IMR-90 (cell line): ENCODE data around the gene DMD. TPM values are rescaled to one million over a fixed set of nuclear protein-coding genes. Genes with fewer than 3 reads are reported as not detected.

ENCODE experiments used
- ATAC-seq: fragments of 200-7000 bp; cut with Tn5 transposase; 2 replicates; pipeline ENCODE4 v1.9.1; 2020; ENCODE audit warnings: low read depth, mild to moderate bottlenecking, moderate library complexity
- BruUV-seq: library from RNA; stranded (reverse); fragments of 400-500 nt; replicated peaks from 2 replicates; lab custom pipeline; 2021; lab: Mats Ljungman, UMichigan
- CTCF ChIA-PET: fragments of 300-600 bp; formaldehyde crosslinking; extraction: SDS; loops from one replicate; lab custom pipeline; 2021; ENCODE audit warnings: antibody characterized with exemption; lab: Yijun Ruan, JAX
- POLR2A ChIA-PET: fragments of 300-600 bp; sonication (Branson Sonifier 250); formaldehyde crosslinking; loops from one replicate; lab custom pipeline; 2022; ENCODE audit warnings: antibody characterized with exemption; ENCODE audit not compliant: unreplicated experiment; lab: Charles Lee
- DNase-seq: peaks from one replicate; pipeline ENCODE4 v3.0.0; 2013
- H2AFZ ChIP-seq: replicated peaks from 2 replicates; pipeline ENCODE3; 2013; ENCODE audit warnings: low read length, mild to moderate bottlenecking; ENCODE audit not compliant: poor library complexity
- H2AK5ac ChIP-seq: 2 replicates; pipeline ENCODE4 v1.6.1; 2013; ENCODE audit warnings: low read depth, low read length, inconsistent platforms
- H2AK9ac ChIP-seq: replicated peaks from 2 replicates; pipeline ENCODE3; 2013; ENCODE audit warnings: mild to moderate bottlenecking, low read depth, low read length, moderate library complexity; ENCODE audit not compliant: poor library complexity
- H2BK120ac ChIP-seq: 2 replicates; pipeline ENCODE4 v1.6.1; 2013; ENCODE audit warnings: low read depth, low read length, inconsistent platforms
- H2BK15ac ChIP-seq: 3 replicates; pipeline ENCODE4 v1.6.1; 2013; ENCODE audit warnings: low read depth, low read length, inconsistent platforms
- H2BK20ac ChIP-seq: 2 replicates; pipeline ENCODE4 v1.6.1; 2013; ENCODE audit warnings: low read depth, mild to moderate bottlenecking, inconsistent platforms, low read length, moderate library complexity
- H2BK5ac ChIP-seq: 2 replicates; pipeline ENCODE4 v1.6.1; 2013; ENCODE audit warnings: mild to moderate bottlenecking, low read depth, low read length, inconsistent platforms; ENCODE audit not compliant: poor library complexity, severe bottlenecking
- H3K14ac ChIP-seq: replicated peaks from 2 replicates; pipeline ENCODE4 v1.6.1; 2013; ENCODE audit warnings: low read depth, low read length, inconsistent platforms
- H3K18ac ChIP-seq: 2 replicates; pipeline ENCODE4 v1.6.1; 2013; ENCODE audit warnings: low read depth, low read length, control low read depth
- H3K23ac ChIP-seq: 2 replicates; pipeline ENCODE4 v1.6.1; 2013; ENCODE audit warnings: low read depth, low read length, inconsistent platforms
- H3K27ac ChIP-seq: 2 replicates; pipeline ENCODE4 v1.5.1; 2013; ENCODE audit warnings: mild to moderate bottlenecking, control low read depth, low read length; ENCODE audit not compliant: insufficient read depth
- H3K27me3 ChIP-seq: 2 replicates; pipeline ENCODE4 v1.6.1; 2013; ENCODE audit warnings: low read length; ENCODE audit not compliant: control insufficient read depth, insufficient read depth
- H3K36me3 ChIP-seq: 2 replicates; pipeline ENCODE4 v1.6.1; 2013; ENCODE audit warnings: low read length, mixed read lengths; ENCODE audit not compliant: control insufficient read depth, insufficient read depth
- H3K4ac ChIP-seq: 2 replicates; pipeline ENCODE4 v1.6.1; 2013; ENCODE audit warnings: low read depth, low read length, inconsistent platforms
- H3K4me1 ChIP-seq: 2 replicates; pipeline ENCODE4 v1.6.1; 2013; ENCODE audit warnings: low read length, mixed read lengths; ENCODE audit not compliant: control insufficient read depth, insufficient read depth
- H3K4me2 ChIP-seq: 2 replicates; pipeline ENCODE4 v1.6.1; 2013; ENCODE audit warnings: low read depth, mild to moderate bottlenecking, control low read depth, low read length, moderate library complexity
- H3K4me3 ChIP-seq: 2 replicates; pipeline ENCODE4 v1.5.1; 2013; ENCODE audit warnings: low read depth, mild to moderate bottlenecking, control low read depth, low read length, moderate library complexity; ENCODE audit not compliant: insufficient read depth
- H3K56ac ChIP-seq: 2 replicates; pipeline ENCODE4 v1.6.1; 2013; ENCODE audit warnings: low read length, inconsistent platforms; ENCODE audit not compliant: insufficient read depth; ENCODE audit errors: extremely low read depth
- H3K79me1 ChIP-seq, 2 experiments: 2 replicates each; pipeline ENCODE4 v1.6.1; 2013; ENCODE audit warnings: low read length in 2 of 2, inconsistent platforms in 1 of 2, low read depth in 1 of 2
- H3K9ac ChIP-seq: 2 replicates; pipeline ENCODE4 v1.6.1; 2013; ENCODE audit warnings: low read depth, low read length, control low read depth
- H3K9me1 ChIP-seq: 2 replicates; pipeline ENCODE4 v1.6.1; 2013; ENCODE audit warnings: low read length, inconsistent platforms; ENCODE audit not compliant: insufficient read depth
- H3K9me3 ChIP-seq: 2 replicates; pipeline ENCODE4 v1.6.1; 2013; ENCODE audit warnings: low read length; ENCODE audit not compliant: control insufficient read depth, insufficient read depth
- H4K20me1 ChIP-seq: 2 replicates; pipeline ENCODE4 v1.6.1; 2013; ENCODE audit warnings: low read length, inconsistent platforms; ENCODE audit not compliant: insufficient read depth
- H4K5ac ChIP-seq: 2 replicates; pipeline ENCODE4 v1.6.1; 2013; ENCODE audit warnings: mild to moderate bottlenecking, low read depth, low read length, control low read depth
- H4K8ac ChIP-seq, 2 experiments: 2 replicates each; pipeline ENCODE4 v1.6.1; 2013; ENCODE audit warnings: low read depth in 2 of 2, low read length in 2 of 2, control low read depth in 1 of 2, inconsistent platforms in 1 of 2
- H4K91ac ChIP-seq: 2 replicates; pipeline ENCODE4 v1.6.1; 2013; ENCODE audit warnings: low read depth, low read length, inconsistent platforms; ENCODE audit not compliant: insufficient read depth
- NFE2L2 ChIP-seq: fragments of 150-350 bp; IDR thresholded peaks from 2 replicates; pipeline ENCODE4 v1.6.1; 2016; ENCODE audit warnings: low read depth, mild to moderate bottlenecking, low read length
- RAD21 ChIP-seq: IDR thresholded peaks from 2 replicates; pipeline ENCODE4 v1.6.1; 2012; ENCODE audit warnings: low read length, improper control_type of control experiment
- RFX5 ChIP-seq: IDR thresholded peaks from 2 replicates; pipeline ENCODE4 v1.8.0; 2012; ENCODE audit warnings: low read depth, mild to moderate bottlenecking, low read length, moderate library complexity
- WGBS, 2 experiments: methylation state at CpG; one replicate each; pipeline versions ENCODE4 v1.1.5 to v1.1.7; 2013; ENCODE audit warnings: missing lambda C conversion rate in 2 of 2; ENCODE audit not compliant: insufficient read length in 1 of 2; ENCODE audit errors: extremely low coverage in 2 of 2; 5-methylcytosine and 5-hydroxymethylcytosine counted together
- dilution Hi-C: fragments of 300-500 bp; cut with HindIII; formaldehyde crosslinking; loops from one replicate; pipeline ENCODE4 v1.14.3; 2018; ENCODE audit warnings: low sequenced_read_pairs; ENCODE audit not compliant: unreplicated experiment
- in situ Hi-C: fragments of 300-500 bp; cut with MboI; formaldehyde crosslinking; loops from 3 replicates; pipeline ENCODE4 v1.14.3; 2019; ENCODE audit warnings: low sequenced_read_pairs, inconsistent platforms, mixed read lengths
- intact Hi-C: fragments of 100-400 bp; cut with micrococcal nuclease; formaldehyde crosslinking; loops from 2 replicates; pipeline ENCODE4 v1.10.0; 2022
- polyA plus RNA-seq, 3 experiments: library from polyadenylated mRNA; depleted of rRNA; stranded (reverse); fragments of >200 nt; gene quantifications; 2 replicates each; pipeline ENCODE4 v1.2.3, GENCODE V29; 2012; ENCODE audit warnings: low replicate concordance in 1 of 3
- total RNA-seq: library from RNA; depleted of rRNA; stranded (reverse); fragments of >200 nt; gene quantifications from 2 replicates; pipeline ENCODE4 v1.2.3, GENCODE V29; 2012

Gene DMD
- total and polyA plus RNA-seq, 2 of the 4 experiments (the other 2 are of a cell fraction), result 6.6 to 11.8 TPM

DNA sequence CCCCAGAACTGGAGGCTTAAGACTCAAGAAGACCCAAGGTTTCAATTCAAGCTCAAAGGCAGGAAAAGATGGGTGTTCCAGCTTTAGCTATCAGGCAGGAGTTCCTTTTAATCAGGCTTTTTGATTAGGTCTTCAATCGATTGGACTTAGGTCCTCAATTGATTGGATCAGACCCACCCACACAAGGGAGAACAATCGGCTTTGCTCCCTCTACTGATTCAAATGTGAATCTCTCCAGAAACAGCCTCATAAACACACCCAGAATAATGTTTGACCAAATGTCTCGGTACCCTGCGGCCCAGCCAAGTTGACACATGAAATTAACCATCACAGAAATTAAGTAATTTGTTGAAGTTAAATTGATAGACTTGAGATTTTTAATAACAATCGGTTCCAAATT, 1222.4 kb downstream of the DMD start:
- H3K9me1 ChIP-seq, result no peaks in the 10 kb centered on the region
- no peak overlapping the region for H3K4me3 ChIP-seq
- in situ Hi-C loops, result no loop called here
- H2AFZ ChIP-seq, result no peak overlapping the region
- no peak overlapping the region for H3K9ac ChIP-seq
- no peaks in the 10 kb centered on the region for H3K27me3 ChIP-seq
- H3K36me3 ChIP-seq, result no peaks in the 10 kb centered on the region
- no peak overlapping the region for H2AK9ac ChIP-seq
- H2AK5ac ChIP-seq, result no peak overlapping the region
- H3K9me3 ChIP-seq, result no peaks in the 10 kb centered on the region
- ATAC-seq (no peak), DNase-seq (no peak)
- H4K8ac ChIP-seq, result no peak overlapping the region
- no peak overlapping the region for H2BK20ac ChIP-seq
- TF ChIP-seq RFX5 (no peak), NFE2L2 (no peak), RAD21 (no peak)
- dilution Hi-C loops, result no loop called here
- no TSS peak for BruUV-seq
- H4K5ac ChIP-seq, result no peak overlapping the region
- H3K18ac ChIP-seq, result no peak overlapping the region
- H3K27ac ChIP-seq, result no peak overlapping the region
- no peak overlapping the region for H4K91ac ChIP-seq
- no peak overlapping the region for H3K23ac ChIP-seq
- H2BK15ac ChIP-seq, result no peak overlapping the region
- no peak overlapping the region for H2BK120ac ChIP-seq
- POLR2A ChIA-PET, result no interaction called here
- no peaks in the 10 kb centered on the region for H3K4me1 ChIP-seq
- no peak overlapping the region for H3K56ac ChIP-seq
- no peaks in the 10 kb centered on the region for H4K20me1 ChIP-seq
- no peak overlapping the region for H3K14ac ChIP-seq
- CTCF ChIA-PET, result no interaction called here
- no peak overlapping the region for H3K4me2 ChIP-seq
- no peak overlapping the region for H2BK5ac ChIP-seq
- H3K4ac ChIP-seq, result no peak overlapping the region
- no peaks in the 10 kb centered on the region for H3K79me1 ChIP-seq
- no CpG with 5 or more reads among the region's 5 CpGs for WGBS, 2 experiments
- intact Hi-C loops, result no loop called here
